Measurements from ENCODE around the gene PITPNB.

GRCh38 chr22:27868732-27869282 is 50.2 kb downstream of the PITPNB start:
- TF ChIP-seq ELF4 (CRISPR knock-in tag; IDR thresholded peaks at IDR 0.05; ENCODE audit: low read depth) (no peak), CTCF (IDR thresholded peaks at IDR 0.05) (no peak), FOXP4 (CRISPR knock-in tag; IDR thresholded peaks at IDR 0.05) (no peak), ZNF121 (CRISPR knock-in tag; IDR thresholded peaks at IDR 0.05) (no peak), USF1 (CRISPR knock-in tag; IDR thresholded peaks at IDR 0.05) (no peak), ESRRA (CRISPR knock-in tag; IDR thresholded peaks at IDR 0.05; ENCODE audit: borderline replicate concordance) (no peak)

Measured in WTC11 (cell line).